Nephron (organoid): Measurements from ENCODE around the gene STARD6.
A peak's percentile ranks its signal among the peaks of the same experiment; 100 is the strongest.

Source experiments
- H3K27ac Mint-ChIP-seq, 3 experiments: 2 replicates each; pipeline ENCODE4 v1.8.0; 2020; ENCODE audit warnings: mixed read lengths in 3 of 3, mild to moderate bottlenecking in 2 of 3, moderate library complexity in 1 of 3
- H3K27me3 Mint-ChIP-seq: 2 replicates; pipeline ENCODE4 v1.8.0; 2021; ENCODE audit warnings: low read depth, mild to moderate bottlenecking, moderate library complexity, mixed read lengths
- H3K36me3 Mint-ChIP-seq: 2 replicates; pipeline ENCODE4 v1.8.0; 2020; ENCODE audit warnings: low read depth, mixed read lengths
- H3K4me1 Mint-ChIP-seq: 2 replicates; pipeline ENCODE4 v1.8.0; 2020; ENCODE audit warnings: mixed read lengths
- H3K4me3 Mint-ChIP-seq, 3 experiments: 2 replicates each; pipeline ENCODE4 v1.8.0; 2020; ENCODE audit warnings: mild to moderate bottlenecking in 3 of 3, mixed read lengths in 3 of 3, moderate library complexity in 2 of 3
- H3K9me3 Mint-ChIP-seq: 2 replicates; pipeline ENCODE4 v1.8.0; 2020; ENCODE audit warnings: mixed read lengths
- TF ChIP-seq, protein P1 (sequence below), 3 experiments: fragments of 200-600 bp; sonication (generic); IDR thresholded peaks; one replicate each; pipeline ENCODE4 v1.5.0; 2021; ENCODE audit warnings: antibody characterized with exemption in 3 of 3; ENCODE audit not compliant: unreplicated experiment in 3 of 3

The STARD6 gene

DNA sequence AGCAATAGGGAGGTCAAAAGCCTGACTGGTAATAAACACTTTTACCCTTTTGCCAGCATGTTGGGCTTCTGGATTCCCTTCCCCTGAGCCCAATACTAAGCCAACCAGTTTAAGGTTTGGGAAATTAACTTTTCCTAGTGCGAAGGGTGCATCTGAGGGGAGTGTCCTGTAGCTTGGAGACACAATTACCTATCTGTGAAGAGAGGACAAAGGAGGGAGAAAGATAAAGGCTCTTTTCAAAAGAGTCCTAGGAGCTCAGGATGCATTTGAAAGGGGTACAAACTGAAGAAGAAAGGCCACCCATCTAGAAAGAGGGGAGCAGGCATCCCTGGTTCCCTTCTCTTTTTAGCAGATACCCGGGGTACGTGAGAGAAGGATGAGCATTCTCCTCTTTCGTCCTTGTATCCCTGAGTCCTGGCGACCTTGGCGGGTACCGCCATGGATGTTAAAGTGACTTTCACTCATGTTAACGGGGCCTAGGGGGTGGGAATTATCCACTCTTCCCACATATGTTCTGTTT is 25.1 kb upstream of the STARD6 start:
- Mint-ChIP-seq H3K4me3 (no peak overlapping the region), H3K9me3 (no peaks in the 10 kb centered on the region), H3K4me1 (no peaks in the 10 kb centered on the region), H3K27me3 (no peaks in the 10 kb centered on the region), H3K27ac (no peak overlapping the region), H3K36me3 (peaks cover 7% of the 10 kb centered on the region)
- TF ChIP-seq, protein P1, sequence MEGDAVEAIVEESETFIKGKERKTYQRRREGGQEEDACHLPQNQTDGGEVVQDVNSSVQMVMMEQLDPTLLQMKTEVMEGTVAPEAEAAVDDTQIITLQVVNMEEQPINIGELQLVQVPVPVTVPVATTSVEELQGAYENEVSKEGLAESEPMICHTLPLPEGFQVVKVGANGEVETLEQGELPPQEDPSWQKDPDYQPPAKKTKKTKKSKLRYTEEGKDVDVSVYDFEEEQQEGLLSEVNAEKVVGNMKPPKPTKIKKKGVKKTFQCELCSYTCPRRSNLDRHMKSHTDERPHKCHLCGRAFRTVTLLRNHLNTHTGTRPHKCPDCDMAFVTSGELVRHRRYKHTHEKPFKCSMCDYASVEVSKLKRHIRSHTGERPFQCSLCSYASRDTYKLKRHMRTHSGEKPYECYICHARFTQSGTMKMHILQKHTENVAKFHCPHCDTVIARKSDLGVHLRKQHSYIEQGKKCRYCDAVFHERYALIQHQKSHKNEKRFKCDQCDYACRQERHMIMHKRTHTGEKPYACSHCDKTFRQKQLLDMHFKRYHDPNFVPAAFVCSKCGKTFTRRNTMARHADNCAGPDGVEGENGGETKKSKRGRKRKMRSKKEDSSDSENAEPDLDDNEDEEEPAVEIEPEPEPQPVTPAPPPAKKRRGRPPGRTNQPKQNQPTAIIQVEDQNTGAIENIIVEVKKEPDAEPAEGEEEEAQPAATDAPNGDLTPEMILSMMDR (IDR thresholded peaks at IDR 0.05; ENCODE audit: unreplicated experiment in 3 of 3) = no peak

DNA sequence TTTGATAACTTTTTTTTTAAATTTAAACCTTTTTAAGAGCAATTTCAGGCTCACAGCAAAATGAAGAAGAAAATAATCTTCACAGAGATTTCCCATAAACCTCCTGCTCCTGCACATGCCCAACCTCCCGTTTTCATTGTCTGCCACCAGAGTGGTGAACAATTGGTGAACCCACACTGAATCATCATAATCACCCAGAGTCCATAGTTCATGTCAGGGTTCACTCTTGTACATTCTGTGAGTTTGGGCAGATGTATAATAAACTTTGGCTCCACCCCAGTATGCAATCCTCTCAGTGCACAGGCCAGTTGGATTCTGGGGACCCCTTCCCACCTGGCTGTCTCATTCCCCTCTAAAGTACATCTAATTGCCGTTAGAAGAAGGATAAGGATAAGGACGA is 24.4 kb upstream of the STARD6 start:
- Mint-ChIP-seq H3K27me3 (no peaks in the 10 kb centered on the region), H3K27ac (no peak overlapping the region), H3K4me1 (no peaks in the 10 kb centered on the region), H3K9me3 (no peaks in the 10 kb centered on the region), H3K4me3 (no peak overlapping the region), H3K36me3 (peaks cover 7% of the 10 kb centered on the region)
- TF ChIP-seq, protein P1 (IDR thresholded peaks at IDR 0.05; ENCODE audit: unreplicated experiment in 3 of 3) = no peak

DNA sequence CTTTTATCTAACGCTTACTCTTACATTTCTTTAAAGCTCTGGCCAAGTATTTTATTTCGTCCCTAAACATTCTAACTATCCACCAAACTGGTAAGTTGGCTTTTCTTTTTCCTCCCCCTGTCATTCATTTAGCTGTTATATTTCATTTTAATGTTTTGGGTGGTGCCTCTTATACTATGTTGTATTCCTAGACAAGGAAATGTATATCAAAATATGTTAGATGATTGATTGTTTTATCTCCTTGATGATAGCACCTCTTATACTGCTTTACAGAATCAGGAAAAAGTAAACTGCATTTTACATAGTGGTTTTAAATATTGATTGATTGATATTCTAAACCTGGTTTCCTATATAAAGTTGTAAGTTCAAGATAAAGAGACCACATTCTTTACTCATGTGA is 24.0 kb upstream of the STARD6 start:
- peaks cover 7% of the 10 kb centered on the region for H3K36me3 Mint-ChIP-seq
- H3K27me3 Mint-ChIP-seq = no peaks in the 10 kb centered on the region
- H3K27ac Mint-ChIP-seq = no peak overlapping the region
- H3K4me3 Mint-ChIP-seq = no peak overlapping the region
- TF ChIP-seq, protein P1 (IDR thresholded peaks at IDR 0.05; ENCODE audit: unreplicated experiment in 3 of 3) = no peak
- no peaks in the 10 kb centered on the region for H3K9me3 Mint-ChIP-seq
- H3K4me1 Mint-ChIP-seq = no peaks in the 10 kb centered on the region

DNA sequence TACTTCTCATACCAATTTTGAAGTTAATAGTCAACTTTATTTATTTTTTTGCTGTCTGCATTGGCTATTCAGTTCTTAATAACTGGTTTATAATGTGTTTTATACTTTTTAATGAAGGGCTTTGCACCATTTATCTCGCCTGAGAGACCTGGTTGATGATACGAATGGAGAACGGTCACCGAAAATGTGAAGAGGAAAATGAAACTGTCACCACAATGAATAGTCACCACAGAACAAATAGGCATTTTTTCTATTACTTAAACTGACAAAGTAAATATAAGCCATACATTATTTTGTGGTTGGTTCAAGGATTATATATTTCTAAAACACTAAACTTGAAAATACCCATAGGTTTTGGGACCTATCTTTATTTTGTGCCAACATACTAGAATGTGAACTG is 20.4 kb upstream of the STARD6 start:
- Mint-ChIP-seq H3K4me1 (no peaks in the 10 kb centered on the region), H3K4me3 (no peak overlapping the region), H3K27ac (no peak overlapping the region), H3K27me3 (no peaks in the 10 kb centered on the region), H3K36me3 (peaks cover 12% of the 10 kb centered on the region), H3K9me3 (no peaks in the 10 kb centered on the region)
- TF ChIP-seq, protein P1 (IDR thresholded peaks at IDR 0.05; ENCODE audit: unreplicated experiment in 3 of 3) = no peak

DNA sequence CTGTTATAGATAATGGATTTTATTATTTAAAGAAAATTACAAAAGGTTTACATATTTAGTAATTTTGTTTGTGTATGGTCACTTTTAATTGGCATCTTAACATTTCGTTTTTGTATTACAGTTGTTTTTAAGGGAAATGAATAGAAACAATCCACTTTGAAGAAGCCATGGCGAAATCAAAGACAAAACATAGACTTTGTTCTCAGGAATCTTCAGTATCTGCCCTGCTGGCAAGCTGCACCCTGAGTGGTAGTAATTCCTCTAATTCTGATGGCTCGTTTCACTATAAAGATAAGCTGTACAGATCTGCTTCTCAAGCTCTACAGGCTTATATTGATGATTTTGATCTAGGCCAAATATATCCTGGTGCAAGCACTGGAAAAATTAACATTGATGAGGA is 2.7 kb upstream of the STARD6 start:
- peak overlapping the region in 2 of 3 experiments; percentile 26 to 55 for H3K4me3 Mint-ChIP-seq
- TF ChIP-seq, protein P1 (IDR thresholded peaks at IDR 0.05; ENCODE audit: unreplicated experiment in 3 of 3) = no peak
- no peaks in the 10 kb centered on the region for H3K9me3 Mint-ChIP-seq
- peaks cover 12% of the 10 kb centered on the region for H3K4me1 Mint-ChIP-seq
- no peak overlapping the region for H3K27ac Mint-ChIP-seq
- peaks cover 28% of the 10 kb centered on the region for H3K36me3 Mint-ChIP-seq
- H3K27me3 Mint-ChIP-seq = no peaks in the 10 kb centered on the region

DNA sequence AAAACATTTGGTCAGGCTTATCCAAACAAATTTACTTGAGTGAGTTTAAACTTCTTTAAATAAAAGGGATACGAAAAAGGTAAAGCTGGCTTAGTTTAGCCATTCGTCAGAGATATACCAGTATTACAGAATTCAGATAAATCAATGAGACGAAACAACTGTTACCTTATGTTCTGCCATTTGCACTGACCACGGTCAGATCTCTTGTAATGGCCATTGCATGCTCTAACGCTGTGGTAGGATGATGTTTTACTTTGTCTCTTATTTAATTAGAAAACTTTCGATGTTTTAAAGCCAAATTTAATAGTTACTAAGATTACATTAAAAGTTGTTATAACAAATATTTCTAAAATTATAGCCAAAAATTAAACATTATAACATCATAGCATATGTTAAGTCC is 1.6 kb upstream of the STARD6 start:
- peak overlapping the region; percentile 96 to 99 (median 99) for H3K4me3 Mint-ChIP-seq
- no peaks in the 10 kb centered on the region for H3K9me3 Mint-ChIP-seq
- H3K36me3 Mint-ChIP-seq = peaks cover 21% of the 10 kb centered on the region
- peaks cover 12% of the 10 kb centered on the region for H3K4me1 Mint-ChIP-seq
- peak overlapping the region in 1 of 3 experiments; percentile 69 for H3K27ac Mint-ChIP-seq
- H3K27me3 Mint-ChIP-seq = no peaks in the 10 kb centered on the region
- TF ChIP-seq, protein P1 (IDR thresholded peaks at IDR 0.05; ENCODE audit: unreplicated experiment in 3 of 3) = no peak
